HEK293T (cell line): ENCODE data around the gene ADCY10.

ENCODE experiments used
- ARNT ChIP-seq: fragments of 450-650 bp; IDR thresholded peaks from 2 replicates; pipeline ENCODE4 v1.6.1; 2017; ENCODE audit warnings: mild to moderate bottlenecking
- BHLHE40 ChIP-seq: fragments of 450-650 bp; IDR thresholded peaks from 2 replicates; pipeline ENCODE4 v1.6.1; 2016; ENCODE audit warnings: mild to moderate bottlenecking, moderate library complexity, borderline replicate concordance
- CTBP1 ChIP-seq: fragments of 450-650 bp; IDR thresholded peaks from 2 replicates; pipeline ENCODE4 v1.6.1; 2016; ENCODE audit warnings: borderline replicate concordance
- ELF4 ChIP-seq: fragments of 450-650 bp; IDR thresholded peaks from 2 replicates; pipeline ENCODE4 v1.6.1; 2017; ENCODE audit warnings: antibody characterized with exemption
- FOXA1 ChIP-seq: fragments of 450-650 bp; IDR thresholded peaks from 2 replicates; pipeline ENCODE4 v1.6.1; 2016; ENCODE audit warnings: mild to moderate bottlenecking
- FOXM1 ChIP-seq: fragments of 450-650 bp; IDR thresholded peaks from 2 replicates; pipeline ENCODE4 v1.6.1; 2017; ENCODE audit warnings: mild to moderate bottlenecking, borderline replicate concordance
- HDGF ChIP-seq: fragments of 450-650 bp; IDR thresholded peaks from 2 replicates; pipeline ENCODE4 v1.6.1; 2017; ENCODE audit warnings: antibody characterized with exemption, borderline replicate concordance
- L3MBTL2 ChIP-seq: fragments of 450-650 bp; conservative IDR thresholded peaks from 2 replicates; pipeline ENCODE4 v1.6.1; 2016; ENCODE audit warnings: mild to moderate bottlenecking
- LEF1 ChIP-seq: fragments of 450-650 bp; IDR thresholded peaks from 2 replicates; pipeline ENCODE4 v1.6.1; 2017; ENCODE audit warnings: mild to moderate bottlenecking, borderline replicate concordance
- NFRKB ChIP-seq: fragments of 450-650 bp; IDR thresholded peaks from 2 replicates; pipeline ENCODE4 v1.6.1; 2016; ENCODE audit warnings: mild to moderate bottlenecking, moderate library complexity
- SP1 ChIP-seq: fragments of 450-650 bp; IDR thresholded peaks from 2 replicates; pipeline ENCODE4 v1.6.1; 2017
- SUZ12 ChIP-seq: fragments of 450-650 bp; IDR thresholded peaks from 2 replicates; pipeline ENCODE4 v1.6.1; 2016; ENCODE audit warnings: mild to moderate bottlenecking
- TF ChIP-seq, protein P1 (sequence below): fragments of 450-650 bp; IDR thresholded peaks from 2 replicates; pipeline ENCODE4 v1.6.1; 2016

DNA sequence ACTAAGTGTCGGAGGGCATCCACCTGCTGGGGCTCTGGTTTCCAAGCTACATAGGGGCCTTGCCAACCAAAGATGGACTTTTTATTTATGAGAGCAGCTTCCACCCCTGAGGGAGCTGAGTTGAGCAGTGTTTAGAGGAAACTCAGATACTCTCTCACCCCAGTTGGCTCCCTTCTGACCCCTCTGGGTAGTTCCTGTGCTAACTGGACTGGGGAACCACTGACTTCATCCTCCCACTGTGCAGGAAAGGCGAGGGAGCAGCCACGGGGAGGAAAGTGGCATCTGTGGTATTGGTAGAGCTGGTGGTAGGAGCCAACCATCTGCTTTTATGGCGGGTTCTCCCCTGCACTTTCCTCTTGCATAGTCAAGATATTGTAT, 121.8 kb downstream of the ADCY10 start:
- TF ChIP-seq SP1: no peak
- no peak for TF ChIP-seq BHLHE40
- TF ChIP-seq NFRKB: no peak
- no peak for TF ChIP-seq FOXA1
- TF ChIP-seq FOXM1: no peak
- TF ChIP-seq L3MBTL2: no peak
- no peak for TF ChIP-seq ELF4
- TF ChIP-seq, protein P1, sequence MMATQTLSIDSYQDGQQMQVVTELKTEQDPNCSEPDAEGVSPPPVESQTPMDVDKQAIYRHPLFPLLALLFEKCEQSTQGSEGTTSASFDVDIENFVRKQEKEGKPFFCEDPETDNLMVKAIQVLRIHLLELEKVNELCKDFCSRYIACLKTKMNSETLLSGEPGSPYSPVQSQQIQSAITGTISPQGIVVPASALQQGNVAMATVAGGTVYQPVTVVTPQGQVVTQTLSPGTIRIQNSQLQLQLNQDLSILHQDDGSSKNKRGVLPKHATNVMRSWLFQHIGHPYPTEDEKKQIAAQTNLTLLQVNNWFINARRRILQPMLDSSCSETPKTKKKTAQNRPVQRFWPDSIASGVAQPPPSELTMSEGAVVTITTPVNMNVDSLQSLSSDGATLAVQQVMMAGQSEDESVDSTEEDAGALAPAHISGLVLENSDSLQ: no peak
- no peak for TF ChIP-seq SUZ12
- TF ChIP-seq ARNT: no peak
- TF ChIP-seq LEF1: no peak
- no peak for TF ChIP-seq HDGF
- no peak for TF ChIP-seq CTBP1
